Measurements from ENCODE around the gene HS3ST3B1. TPM values are rescaled to one million over a fixed set of nuclear protein-coding genes. Genes with fewer than 3 reads are reported as not detected.

HS3ST3B1 gene
- total RNA-seq (2021; ENCODE audit: unreplicated experiment) (0.59 TPM), Bru-seq, nascent RNA (percentile 32 among the genes with signal in this experiment), BruChase-seq, experiment 1, labeled RNA remaining after a 2-hour chase (percentile 28 among the genes with signal in this experiment), BruChase-seq, experiment 2, labeled RNA remaining after a 6-hour chase (percentile 23 among the genes with signal in this experiment)
- polyA plus RNA-seq (2012; ENCODE audit: insufficient read length): 0.58 TPM
- long read RNA-seq: 0 reads

GRCh38 chr17:14300575-14301278, at the start of gene HS3ST3B1:
Gene HS3ST3B1, plus strand, starts transcription at chr17:14301081. Its CDS starts 438 bp downstream, at chr17:14301519.
- no peak for TF ChIP-seq TCF7L2 (IDR thresholded peaks at IDR 0.05; ENCODE audit: low read depth, low read length)
- no peak for TF ChIP-seq POLR2AphosphoS5 (IDR thresholded peaks at IDR 0.05; ENCODE audit: low read depth, low read length)
- no peak; the same call in 1 of the 2 replicates for TF ChIP-seq CTCF (IDR thresholded peaks at IDR 0.05)
- TF ChIP-seq SIN3A (IDR thresholded peaks at IDR 0.05; ENCODE audit: borderline replicate concordance, insufficient read depth, low read depth, low read length): no peak
- no peak for TF ChIP-seq REST (IDR thresholded peaks at IDR 0.05; ENCODE audit: insufficient read depth in 1 of 2, low read depth in 2 of 2, low read length in 1 of 2)
- Histone ChIP-seq H3K4me3 (ENCODE audit: low read depth in 2 of 2, low read length in 2 of 2) (peak within 1 kb of the TSS; percentile 46 to 60), H3K27me3 (ENCODE audit: control insufficient read depth, insufficient read depth, low read length) (peaks cover 8% of the 10 kb centered on the region; the same call in 1 of the 2 replicates), H3K9me3 (ENCODE audit: control insufficient read depth, insufficient read depth, low read depth, low read length) (no peaks in the 10 kb centered on the region), H3K36me3 (ENCODE audit: control insufficient read depth, insufficient read depth, low read length) (no peaks in the 10 kb centered on the region), H3K27ac (ENCODE audit: low read length) (no peak within 1 kb of the TSS), H3K4me1 (ENCODE audit: control insufficient read depth, insufficient read depth, low read length) (no peaks in the 10 kb centered on the region; the same call in 1 of the 2 replicates)
- ATAC-seq (peak; percentile 93), DNase-seq (ENCODE audit: low read depth, low spot score) (peak; percentile 57)
- POLR2A ChIA-PET: no interaction called here
- CTCF ChIA-PET: no interaction called here
- no TSS peak for BruUV-seq (replicated peaks)
- in situ Hi-C loops (cut with HindIII; ENCODE audit: low pct_unique_long_range_greater_than_20kb, low sequenced_read_pairs) (no loop called here), intact Hi-C loops (cut with micrococcal nuclease; ENCODE audit: unreplicated experiment) (loop anchor here (10.0 kb wide), 1 partner anchor 624 kb away; no protein-coding TSS in a partner anchor)

GRCh38 chr17:14261406-14261805, 39.5 kb upstream of the HS3ST3B1 start:
- Histone ChIP-seq H3K4me3 (ENCODE audit: low read depth in 2 of 2, low read length in 2 of 2) (no peak overlapping the region), H3K36me3 (ENCODE audit: control insufficient read depth, insufficient read depth, low read length) (no peaks in the 10 kb centered on the region), H3K9me3 (ENCODE audit: control insufficient read depth, insufficient read depth, low read depth, low read length) (no peaks in the 10 kb centered on the region), H3K4me1 (ENCODE audit: control insufficient read depth, insufficient read depth, low read length) (no peaks in the 10 kb centered on the region), H3K27ac (ENCODE audit: low read length) (no peak overlapping the region), H3K27me3 (ENCODE audit: control insufficient read depth, insufficient read depth, low read length) (0 out of 2 replicates have a peak, but pooled peaks cover 2% of the 10 kb centered on the region)
- CTCF ChIA-PET: no interaction called here
- BruUV-seq (replicated peaks): no TSS peak
- in situ Hi-C loops (cut with HindIII; ENCODE audit: low pct_unique_long_range_greater_than_20kb, low sequenced_read_pairs): no loop called here
- POLR2A ChIA-PET: no interaction called here
- intact Hi-C loops (cut with micrococcal nuclease; ENCODE audit: unreplicated experiment): no loop called here
- TF ChIP-seq REST (IDR thresholded peaks at IDR 0.05; ENCODE audit: insufficient read depth in 1 of 2, low read depth in 2 of 2, low read length in 1 of 2): no peak
- TF ChIP-seq POLR2AphosphoS5 (IDR thresholded peaks at IDR 0.05; ENCODE audit: low read depth, low read length): no peak
- TF ChIP-seq TCF7L2 (IDR thresholded peaks at IDR 0.05; ENCODE audit: low read depth, low read length): no peak
- no peak for TF ChIP-seq SIN3A (IDR thresholded peaks at IDR 0.05; ENCODE audit: borderline replicate concordance, insufficient read depth, low read depth, low read length)
- TF ChIP-seq CTCF (IDR thresholded peaks at IDR 0.05): no peak
- no peak for DNase-seq (ENCODE audit: low read depth, low spot score)
- no peak for ATAC-seq

Measured in Panc1 (cell line).